OCI-LY3 (cell line): ENCODE results near the gene COLQ.

Experiments used
- H2AFZ ChIP-seq: fragments of 200-600, 300-600 bp; shearing (Covaris generic); 2 replicates; pipeline ENCODE4 v1.6.0; 2014; ENCODE audit warnings: antibody characterized with exemption, low read depth, low read length
- H3K27ac ChIP-seq: fragments of 200-600, 300-600 bp; sonication (generic); 2 replicates; pipeline ENCODE4 v1.5.1; 2014; ENCODE audit warnings: mild to moderate bottlenecking, low read length, moderate library complexity, mixed read lengths
- H3K27me3 ChIP-seq: fragments of 200-600, 300-600 bp; sonication (generic); 2 replicates; pipeline ENCODE4 v1.6.1; 2014; ENCODE audit warnings: low read depth, low read length, mixed read lengths
- H3K36me3 ChIP-seq: fragments of 200-600, 300-600 bp; sonication (generic); replicated peaks from 2 replicates; pipeline ENCODE3; 2014; ENCODE audit warnings: low read depth, low read length, mixed read lengths
- H3K4me1 ChIP-seq: fragments of 300-600, 200-600 bp; sonication (generic); 2 replicates; pipeline ENCODE4 v1.6.1; 2014; ENCODE audit warnings: low read length, mixed read lengths
- H3K4me2 ChIP-seq: fragments of 200-600, 300-600 bp; sonication (generic); 2 replicates; pipeline ENCODE4 v1.6.1; 2014; ENCODE audit warnings: low read length, mixed read lengths
- H3K4me3 ChIP-seq: fragments of 300-600, 200-600 bp; sonication (generic); 2 replicates; pipeline ENCODE4 v1.5.1; 2014; ENCODE audit warnings: antibody characterized with exemption, mild to moderate bottlenecking, low read length, moderate library complexity
- H3K79me2 ChIP-seq: fragments of 300-600, 200-600 bp; shearing (Covaris generic); 2 replicates; pipeline ENCODE4 v1.6.1; 2014; ENCODE audit warnings: mild to moderate bottlenecking, low read length, mixed read lengths
- H3K9ac ChIP-seq: fragments of 300-600, 200-600 bp; shearing (Covaris generic); 2 replicates; pipeline ENCODE4 v1.6.0; 2014; ENCODE audit warnings: mild to moderate bottlenecking, low read length, moderate library complexity
- H3K9me3 ChIP-seq: fragments of 200-600, 300-600 bp; shearing (Covaris generic); 2 replicates; pipeline ENCODE4 v1.6.1; 2014; ENCODE audit warnings: low read length, mixed read lengths; ENCODE audit not compliant: insufficient read depth
- H4K20me1 ChIP-seq: fragments of 200-600, 300-600 bp; sonication (generic); 2 replicates; pipeline ENCODE4 v1.6.1; 2016; ENCODE audit warnings: low read length, mixed read lengths; ENCODE audit not compliant: insufficient read depth
- CTCF ChIP-seq: fragments of 200-600, 300-600 bp; sonication (generic); IDR thresholded peaks from 2 replicates; pipeline ENCODE4 v1.5.1; 2014; ENCODE audit warnings: antibody characterized with exemption, low read length, low read depth
- EZH2phosphoT487 ChIP-seq: fragments of 200-600 bp; shearing (Covaris generic); IDR thresholded peaks from 2 replicates; pipeline ENCODE4 v1.6.1; 2018; ENCODE audit warnings: antibody characterized with exemption, mixed run types, low read depth

COLQ gene

GRCh38 chr3:15557511-15557946 lies 36.0 kb upstream of the COLQ start:
- H3K4me3 ChIP-seq = no peak overlapping the region
- H3K36me3 ChIP-seq = peaks cover under 1% of the 10 kb centered on the region
- H3K9ac ChIP-seq = no peak overlapping the region
- TF ChIP-seq CTCF = peak; percentile 84
- no peak for TF ChIP-seq EZH2phosphoT487
- peak overlapping the region; percentile 62 for H3K4me2 ChIP-seq
- H3K9me3 ChIP-seq = no peaks in the 10 kb centered on the region
- H3K4me1 ChIP-seq = peaks cover 24% of the 10 kb centered on the region
- H3K27me3 ChIP-seq = 0 out of 2 replicates have a peak, but pooled peaks cover 4% of the 10 kb centered on the region
- H3K27ac ChIP-seq = no peak overlapping the region
- H3K79me2 ChIP-seq = no peaks in the 10 kb centered on the region
- H2AFZ ChIP-seq = no peak overlapping the region
- no peaks in the 10 kb centered on the region for H4K20me1 ChIP-seq

- no peak overlapping the region for H3K9ac ChIP-seq
- H2AFZ ChIP-seq = no peak overlapping the region
- H3K36me3 ChIP-seq = no peaks in the 10 kb centered on the region
- H3K9me3 ChIP-seq = no peaks in the 10 kb centered on the region
- peak overlapping the region; percentile 46 for H3K27ac ChIP-seq
- TF ChIP-seq EZH2phosphoT487 (no peak), CTCF (no peak)
- peak overlapping the region; percentile 49 for H3K4me3 ChIP-seq
- H4K20me1 ChIP-seq = no peaks in the 10 kb centered on the region
- peaks cover 24% of the 10 kb centered on the region for H3K4me1 ChIP-seq
- peak overlapping the region; percentile 62 for H3K4me2 ChIP-seq
- 0 out of 2 replicates have a peak, but pooled peaks cover 4% of the 10 kb centered on the region for H3K27me3 ChIP-seq
- H3K79me2 ChIP-seq = no peaks in the 10 kb centered on the region
These were observed 35.0 kb upstream of the COLQ start for GRCh38 chr3:15556512-15556911.

- Histone ChIP-seq H3K36me3 (no peaks in the 10 kb centered on the region), H3K4me2 (no peak overlapping the region), H3K4me3 (no peak overlapping the region), H3K79me2 (no peaks in the 10 kb centered on the region), H4K20me1 (no peaks in the 10 kb centered on the region), H3K4me1 (peaks cover 24% of the 10 kb centered on the region), H2AFZ (no peak overlapping the region), H3K27ac (no peak overlapping the region), H3K9me3 (no peaks in the 10 kb centered on the region), H3K27me3 (0 out of 2 replicates have a peak, but pooled peaks cover 4% of the 10 kb centered on the region), H3K9ac (no peak overlapping the region)
- no peak for TF ChIP-seq CTCF
- TF ChIP-seq EZH2phosphoT487 = no peak
These were observed 32.2 kb upstream of the COLQ start for GRCh38 chr3:15553749-15554148.

GRCh38 chr3:15551902-15552301 lies 30.4 kb upstream of the COLQ start:
- peaks cover 14% of the 10 kb centered on the region for H3K4me1 ChIP-seq
- no peak overlapping the region for H3K27ac ChIP-seq
- no peaks in the 10 kb centered on the region for H3K79me2 ChIP-seq
- H4K20me1 ChIP-seq = no peaks in the 10 kb centered on the region
- TF ChIP-seq EZH2phosphoT487 (no peak), CTCF (no peak)
- H2AFZ ChIP-seq = no peak overlapping the region
- H3K27me3 ChIP-seq = 0 out of 2 replicates have a peak, but pooled peaks cover 4% of the 10 kb centered on the region
- no peak overlapping the region for H3K4me3 ChIP-seq
- no peak overlapping the region for H3K4me2 ChIP-seq
- H3K9ac ChIP-seq = no peak overlapping the region
- H3K9me3 ChIP-seq = no peaks in the 10 kb centered on the region
- no peaks in the 10 kb centered on the region for H3K36me3 ChIP-seq
